ENCODE measurements around the gene KIF1B.

Gene KIF1B, protein sequence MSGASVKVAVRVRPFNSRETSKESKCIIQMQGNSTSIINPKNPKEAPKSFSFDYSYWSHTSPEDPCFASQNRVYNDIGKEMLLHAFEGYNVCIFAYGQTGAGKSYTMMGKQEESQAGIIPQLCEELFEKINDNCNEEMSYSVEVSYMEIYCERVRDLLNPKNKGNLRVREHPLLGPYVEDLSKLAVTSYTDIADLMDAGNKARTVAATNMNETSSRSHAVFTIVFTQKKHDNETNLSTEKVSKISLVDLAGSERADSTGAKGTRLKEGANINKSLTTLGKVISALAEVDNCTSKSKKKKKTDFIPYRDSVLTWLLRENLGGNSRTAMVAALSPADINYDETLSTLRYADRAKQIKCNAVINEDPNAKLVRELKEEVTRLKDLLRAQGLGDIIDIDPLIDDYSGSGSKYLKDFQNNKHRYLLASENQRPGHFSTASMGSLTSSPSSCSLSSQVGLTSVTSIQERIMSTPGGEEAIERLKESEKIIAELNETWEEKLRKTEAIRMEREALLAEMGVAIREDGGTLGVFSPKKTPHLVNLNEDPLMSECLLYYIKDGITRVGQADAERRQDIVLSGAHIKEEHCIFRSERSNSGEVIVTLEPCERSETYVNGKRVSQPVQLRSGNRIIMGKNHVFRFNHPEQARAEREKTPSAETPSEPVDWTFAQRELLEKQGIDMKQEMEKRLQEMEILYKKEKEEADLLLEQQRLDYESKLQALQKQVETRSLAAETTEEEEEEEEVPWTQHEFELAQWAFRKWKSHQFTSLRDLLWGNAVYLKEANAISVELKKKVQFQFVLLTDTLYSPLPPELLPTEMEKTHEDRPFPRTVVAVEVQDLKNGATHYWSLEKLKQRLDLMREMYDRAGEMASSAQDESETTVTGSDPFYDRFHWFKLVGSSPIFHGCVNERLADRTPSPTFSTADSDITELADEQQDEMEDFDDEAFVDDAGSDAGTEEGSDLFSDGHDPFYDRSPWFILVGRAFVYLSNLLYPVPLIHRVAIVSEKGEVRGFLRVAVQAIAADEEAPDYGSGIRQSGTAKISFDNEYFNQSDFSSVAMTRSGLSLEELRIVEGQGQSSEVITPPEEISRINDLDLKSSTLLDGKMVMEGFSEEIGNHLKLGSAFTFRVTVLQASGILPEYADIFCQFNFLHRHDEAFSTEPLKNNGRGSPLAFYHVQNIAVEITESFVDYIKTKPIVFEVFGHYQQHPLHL (N-terminal part only)

GRCh38 chr1:10209905-10210810, at the start of gene KIF1B:
Gene KIF1B (plus strand): TSS chr1:10210570. CDS start chr1:10232329, 21,759 bp downstream.
- peak; percentile 88 to 95 (median 91) for DNase-seq

GRCh38 chr1:10160907-10161490, 49.4 kb upstream of the KIF1B start:
- no peak for DNase-seq

GRCh38 chr1:10161541-10162290, 48.7 kb upstream of the KIF1B start:
- DNase-seq = no peak

DNA sequence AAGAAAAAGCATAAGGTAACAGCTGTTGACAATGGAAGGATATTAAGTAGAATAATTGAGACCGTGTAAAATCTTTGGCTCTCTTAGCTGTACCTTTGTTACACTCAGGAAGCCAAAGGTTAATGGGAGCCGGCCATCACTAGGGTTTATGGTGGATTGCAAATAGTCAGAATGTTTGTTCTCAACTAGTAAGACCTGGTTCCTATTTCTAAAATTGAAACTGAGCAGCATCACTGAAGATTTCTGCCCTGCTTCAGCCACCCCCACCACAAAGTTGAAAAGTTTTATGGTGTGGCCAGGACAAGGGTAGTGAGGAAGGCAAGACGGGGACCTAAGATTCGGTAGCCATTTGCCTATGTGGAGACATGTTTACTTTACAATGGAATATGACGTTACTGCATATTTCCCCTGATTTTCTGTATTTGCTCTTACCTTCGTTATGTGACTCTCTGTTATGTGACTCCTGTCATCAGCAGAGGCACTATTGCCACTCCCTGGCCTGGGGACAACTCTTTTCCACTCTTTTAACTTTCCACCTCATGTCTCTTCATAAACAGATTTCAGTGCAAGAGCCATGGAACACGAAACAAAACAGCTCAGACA, 41.4 kb upstream of the KIF1B start:
- DNase-seq = no peak

GRCh38 chr1:10170239-10170574, 40.2 kb upstream of the KIF1B start:
- DNase-seq = no peak

GRCh38 chr1:10171105-10171767, 39.1 kb upstream of the KIF1B start:
- DNase-seq = no peak

- DNase-seq = no peak
Observed at GRCh38 chr1:10171995-10172669, 38.2 kb upstream of the KIF1B start.

- no peak for DNase-seq
Observed at GRCh38 chr1:10173582-10173981, 36.8 kb upstream of the KIF1B start.

- no peak for DNase-seq
Observed at GRCh38 chr1:10177876-10178275, 32.5 kb upstream of the KIF1B start.

DNA sequence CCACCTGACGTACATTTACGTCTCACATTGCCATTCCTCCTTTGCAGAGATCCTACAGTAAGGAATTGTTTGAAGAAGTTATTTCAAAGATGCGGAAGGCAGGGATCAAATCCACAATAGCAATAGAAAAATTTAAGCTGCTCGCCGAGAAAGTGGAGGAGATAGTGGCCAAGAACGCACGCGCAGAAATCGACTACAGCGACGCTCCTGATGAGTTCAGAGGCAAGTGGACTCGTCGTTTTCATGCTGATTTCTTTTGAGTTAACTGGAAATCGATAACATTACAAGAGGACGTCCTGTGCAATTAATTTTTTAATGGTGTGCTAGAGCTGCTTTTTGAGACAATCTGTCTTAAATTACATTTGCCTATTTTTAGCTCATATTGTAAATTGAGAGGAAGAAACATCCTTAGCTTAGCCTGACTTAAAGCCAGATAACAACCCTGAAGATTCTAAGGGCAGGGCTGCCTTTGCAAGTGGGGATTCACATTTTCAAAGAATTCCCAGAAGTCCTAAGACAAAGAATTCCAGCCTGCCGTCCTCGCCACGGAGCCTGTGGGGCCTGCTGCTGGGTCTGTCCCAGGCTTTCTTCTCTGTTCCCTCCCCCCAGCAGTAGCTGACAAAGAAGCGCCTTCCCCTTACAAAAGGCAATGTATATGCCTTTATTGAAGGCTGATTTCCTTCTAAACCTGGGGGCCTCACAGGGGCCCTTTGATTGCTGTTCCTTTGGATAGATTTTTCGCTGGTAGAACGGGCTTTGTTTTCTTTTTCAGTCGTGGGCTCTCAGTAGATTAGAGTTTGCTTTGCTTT, 31.6 kb upstream of the KIF1B start:
- no peak for DNase-seq

DNA sequence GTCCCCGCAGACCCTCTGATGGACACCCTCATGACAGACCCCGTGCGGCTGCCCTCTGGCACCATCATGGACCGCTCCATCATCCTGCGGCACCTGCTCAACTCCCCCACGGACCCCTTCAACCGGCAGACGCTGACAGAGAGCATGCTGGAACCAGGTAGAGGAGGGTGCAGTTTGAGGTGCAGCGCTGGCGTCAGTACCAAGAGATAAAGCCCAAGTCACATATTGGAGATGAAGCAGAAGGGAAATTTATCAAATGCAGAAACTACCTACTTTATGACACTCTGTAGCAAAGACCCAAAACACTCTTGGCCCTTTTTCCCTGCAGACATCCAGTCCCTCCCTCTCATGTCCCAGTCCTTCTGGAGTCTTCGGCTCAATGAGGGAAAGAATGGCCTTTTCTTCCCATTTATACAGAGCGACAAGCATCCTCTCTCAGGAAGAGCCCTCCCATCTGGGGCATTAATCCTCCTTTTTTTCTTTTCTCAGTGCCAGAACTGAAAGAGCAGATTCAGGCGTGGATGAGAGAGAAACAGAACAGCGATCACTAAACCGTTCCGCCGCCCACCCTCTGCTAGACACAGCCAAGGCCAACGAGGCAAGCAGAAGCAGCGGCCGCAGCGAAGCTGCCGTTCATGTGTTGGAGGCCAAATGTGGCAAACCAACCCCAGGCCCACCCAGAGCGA, 30.8 kb upstream of the KIF1B start:
- DNase-seq = no peak

- DNase-seq = no peak
Observed at GRCh38 chr1:10181154-10181553, 29.2 kb upstream of the KIF1B start.

GRCh38 chr1:10185759-10186158, 24.6 kb upstream of the KIF1B start:
- DNase-seq = no peak

DNA sequence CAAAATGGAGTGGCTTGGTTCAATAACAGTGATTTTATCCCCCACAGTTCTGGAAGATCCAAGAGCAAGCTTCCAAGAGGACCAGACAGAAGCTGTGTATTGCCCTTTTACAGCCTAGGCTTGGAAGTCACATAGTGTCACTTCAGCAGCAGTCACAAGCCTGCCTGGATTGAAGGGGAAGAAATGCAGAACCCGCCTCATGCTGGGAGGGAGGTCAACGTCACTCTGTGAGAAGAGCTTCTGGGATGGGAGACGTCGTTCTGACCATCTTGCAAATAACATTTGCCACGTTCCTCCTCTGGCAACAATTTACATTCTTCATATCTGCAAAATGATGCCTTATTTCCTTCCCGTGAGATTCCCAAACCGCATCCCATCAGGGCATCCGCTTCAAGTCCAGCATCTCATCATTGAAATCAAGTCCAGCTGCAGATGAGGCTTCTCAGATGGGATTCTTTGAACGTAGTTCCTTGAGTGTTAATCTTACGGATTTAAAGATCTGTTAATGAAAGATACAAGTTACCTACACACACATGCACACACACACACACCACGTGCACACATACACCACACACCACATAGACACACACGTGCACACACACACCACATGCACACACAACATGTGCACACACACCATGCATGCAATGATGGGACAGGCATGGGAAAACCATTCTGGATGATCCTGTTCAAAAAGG, 23.9 kb upstream of the KIF1B start:
- DNase-seq = no peak

- DNase-seq = no peak
Observed at GRCh38 chr1:10187026-10187334, 23.4 kb upstream of the KIF1B start.

- no peak for DNase-seq
Observed at GRCh38 chr1:10188133-10188650, 22.2 kb upstream of the KIF1B start.

- no peak for DNase-seq
Observed at GRCh38 chr1:10189659-10190058, 20.7 kb upstream of the KIF1B start.

All from activated naive CD4-positive, alpha-beta T cell (primary cell).